Measurements from ENCODE around the gene ZNF581.

Gene ZNF581

DNA sequence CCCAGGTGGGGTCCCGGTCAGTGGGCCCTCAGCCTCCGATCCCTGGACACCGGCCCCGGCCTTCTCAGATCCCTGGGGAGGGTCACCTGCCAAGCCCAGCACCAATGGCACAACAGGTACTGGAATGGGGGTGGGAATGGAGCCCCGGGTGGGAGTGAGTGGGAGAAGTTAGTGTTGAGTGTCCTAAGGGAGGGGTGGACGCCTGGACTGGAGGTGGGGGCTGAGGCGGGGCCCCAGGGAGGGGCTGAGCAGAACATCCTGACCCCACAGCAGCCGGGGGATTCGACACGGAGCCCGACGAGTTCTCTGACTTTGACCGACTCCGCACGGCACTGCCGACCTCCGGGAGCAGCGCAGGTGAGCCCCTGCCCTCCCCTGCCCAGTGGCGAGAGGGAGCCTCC is 49.2 kb downstream of the ZNF581 start:
- TF ChIP-seq, protein P1, sequence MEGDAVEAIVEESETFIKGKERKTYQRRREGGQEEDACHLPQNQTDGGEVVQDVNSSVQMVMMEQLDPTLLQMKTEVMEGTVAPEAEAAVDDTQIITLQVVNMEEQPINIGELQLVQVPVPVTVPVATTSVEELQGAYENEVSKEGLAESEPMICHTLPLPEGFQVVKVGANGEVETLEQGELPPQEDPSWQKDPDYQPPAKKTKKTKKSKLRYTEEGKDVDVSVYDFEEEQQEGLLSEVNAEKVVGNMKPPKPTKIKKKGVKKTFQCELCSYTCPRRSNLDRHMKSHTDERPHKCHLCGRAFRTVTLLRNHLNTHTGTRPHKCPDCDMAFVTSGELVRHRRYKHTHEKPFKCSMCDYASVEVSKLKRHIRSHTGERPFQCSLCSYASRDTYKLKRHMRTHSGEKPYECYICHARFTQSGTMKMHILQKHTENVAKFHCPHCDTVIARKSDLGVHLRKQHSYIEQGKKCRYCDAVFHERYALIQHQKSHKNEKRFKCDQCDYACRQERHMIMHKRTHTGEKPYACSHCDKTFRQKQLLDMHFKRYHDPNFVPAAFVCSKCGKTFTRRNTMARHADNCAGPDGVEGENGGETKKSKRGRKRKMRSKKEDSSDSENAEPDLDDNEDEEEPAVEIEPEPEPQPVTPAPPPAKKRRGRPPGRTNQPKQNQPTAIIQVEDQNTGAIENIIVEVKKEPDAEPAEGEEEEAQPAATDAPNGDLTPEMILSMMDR (IDR thresholded peaks at IDR 0.05; ENCODE audit: poor library complexity, severe bottlenecking): no peak
- peak; percentile 49 for DNase-seq (ENCODE audit: low spot score)
- no peaks in the 10 kb centered on the region for H3K27me3 ChIP-seq (ENCODE audit: insufficient read depth, poor library complexity, severe bottlenecking)
- H3K4me1 ChIP-seq (ENCODE audit: insufficient read depth, poor library complexity, severe bottlenecking): no peaks in the 10 kb centered on the region
- no peaks in the 10 kb centered on the region for H3K9me3 ChIP-seq (ENCODE audit: severe bottlenecking)
- peaks cover 17% of the 10 kb centered on the region for H3K36me3 ChIP-seq (ENCODE audit: low read depth)
- H3K27ac ChIP-seq (ENCODE audit: poor library complexity, severe bottlenecking): no peak overlapping the region
- ATAC-seq (ENCODE audit: low read depth): no peak
- H3K4me3 ChIP-seq (ENCODE audit: severe bottlenecking): no peak overlapping the region

DNA sequence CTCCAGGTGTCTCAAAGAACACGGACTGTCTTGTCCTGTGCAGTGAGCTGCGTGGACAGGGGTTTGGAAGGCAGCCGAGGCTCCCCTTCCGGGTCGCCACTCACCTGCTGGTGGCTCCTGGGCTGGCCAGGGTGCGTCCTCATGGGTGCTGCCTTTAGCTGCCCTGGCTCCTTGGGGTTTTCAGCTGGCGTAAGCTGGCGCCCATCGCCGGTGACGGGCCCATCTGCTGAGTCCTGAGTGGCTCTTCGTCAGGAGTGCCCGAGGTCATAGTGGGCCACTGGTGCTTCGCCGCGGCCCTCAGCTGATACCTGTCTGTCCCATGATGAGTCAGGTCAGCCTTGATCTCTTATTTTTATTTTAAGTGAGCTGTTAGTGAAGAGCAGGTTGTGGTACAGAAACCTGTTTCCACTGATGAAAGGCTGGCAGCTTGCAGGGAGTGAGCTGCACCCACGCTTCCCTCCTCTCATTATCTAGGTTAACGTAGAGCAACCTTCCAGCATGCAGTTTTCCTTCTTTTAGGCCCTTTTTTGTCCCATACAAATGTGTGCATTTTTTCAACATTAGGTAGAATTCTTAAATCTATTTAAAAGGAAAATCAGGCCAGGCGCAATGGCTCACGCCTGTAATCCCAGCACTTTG is 50.0 kb downstream of the ZNF581 start:
- no peaks in the 10 kb centered on the region for H3K9me3 ChIP-seq (ENCODE audit: severe bottlenecking)
- H3K27me3 ChIP-seq (ENCODE audit: insufficient read depth, poor library complexity, severe bottlenecking): no peaks in the 10 kb centered on the region
- H3K4me1 ChIP-seq (ENCODE audit: insufficient read depth, poor library complexity, severe bottlenecking): no peaks in the 10 kb centered on the region
- peaks cover 17% of the 10 kb centered on the region for H3K36me3 ChIP-seq (ENCODE audit: low read depth)
- TF ChIP-seq, protein P1 (IDR thresholded peaks at IDR 0.05; ENCODE audit: poor library complexity, severe bottlenecking): no peak
- no peak overlapping the region for H3K4me3 ChIP-seq (ENCODE audit: severe bottlenecking)
- ATAC-seq (ENCODE audit: low read depth) (no peak), DNase-seq (ENCODE audit: low spot score) (no peak)
- H3K27ac ChIP-seq (ENCODE audit: poor library complexity, severe bottlenecking): no peak overlapping the region

DNA sequence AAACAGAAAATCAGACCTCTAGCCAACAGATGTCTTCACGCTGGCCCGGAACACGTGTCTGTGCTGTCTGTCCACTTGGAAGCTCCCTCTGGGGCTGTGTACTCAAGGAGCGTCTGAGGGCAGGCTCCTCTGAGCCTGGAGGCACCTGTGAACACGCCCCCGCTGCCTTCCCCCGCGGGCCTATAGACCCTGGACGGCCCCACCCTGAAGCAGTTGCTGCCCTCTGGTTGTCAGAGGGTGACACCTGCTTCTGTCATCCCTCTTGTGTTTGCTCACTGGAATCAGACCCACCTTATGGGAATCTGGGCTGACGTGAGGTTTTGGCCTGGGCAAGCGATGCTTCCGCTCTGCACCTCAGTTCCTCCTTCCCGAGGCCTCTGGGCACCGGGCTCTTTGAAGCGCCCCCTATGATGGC is 50.8 kb downstream of the ZNF581 start:
- H3K9me3 ChIP-seq (ENCODE audit: severe bottlenecking): no peaks in the 10 kb centered on the region
- no peak overlapping the region for H3K27ac ChIP-seq (ENCODE audit: poor library complexity, severe bottlenecking)
- ATAC-seq (ENCODE audit: low read depth): no peak
- H3K27me3 ChIP-seq (ENCODE audit: insufficient read depth, poor library complexity, severe bottlenecking): no peaks in the 10 kb centered on the region
- DNase-seq (ENCODE audit: low spot score): no peak
- H3K36me3 ChIP-seq (ENCODE audit: low read depth): peaks cover 17% of the 10 kb centered on the region
- no peaks in the 10 kb centered on the region for H3K4me1 ChIP-seq (ENCODE audit: insufficient read depth, poor library complexity, severe bottlenecking)
- H3K4me3 ChIP-seq (ENCODE audit: severe bottlenecking): no peak overlapping the region
- TF ChIP-seq, protein P1 (IDR thresholded peaks at IDR 0.05; ENCODE audit: poor library complexity, severe bottlenecking): no peak

DNA sequence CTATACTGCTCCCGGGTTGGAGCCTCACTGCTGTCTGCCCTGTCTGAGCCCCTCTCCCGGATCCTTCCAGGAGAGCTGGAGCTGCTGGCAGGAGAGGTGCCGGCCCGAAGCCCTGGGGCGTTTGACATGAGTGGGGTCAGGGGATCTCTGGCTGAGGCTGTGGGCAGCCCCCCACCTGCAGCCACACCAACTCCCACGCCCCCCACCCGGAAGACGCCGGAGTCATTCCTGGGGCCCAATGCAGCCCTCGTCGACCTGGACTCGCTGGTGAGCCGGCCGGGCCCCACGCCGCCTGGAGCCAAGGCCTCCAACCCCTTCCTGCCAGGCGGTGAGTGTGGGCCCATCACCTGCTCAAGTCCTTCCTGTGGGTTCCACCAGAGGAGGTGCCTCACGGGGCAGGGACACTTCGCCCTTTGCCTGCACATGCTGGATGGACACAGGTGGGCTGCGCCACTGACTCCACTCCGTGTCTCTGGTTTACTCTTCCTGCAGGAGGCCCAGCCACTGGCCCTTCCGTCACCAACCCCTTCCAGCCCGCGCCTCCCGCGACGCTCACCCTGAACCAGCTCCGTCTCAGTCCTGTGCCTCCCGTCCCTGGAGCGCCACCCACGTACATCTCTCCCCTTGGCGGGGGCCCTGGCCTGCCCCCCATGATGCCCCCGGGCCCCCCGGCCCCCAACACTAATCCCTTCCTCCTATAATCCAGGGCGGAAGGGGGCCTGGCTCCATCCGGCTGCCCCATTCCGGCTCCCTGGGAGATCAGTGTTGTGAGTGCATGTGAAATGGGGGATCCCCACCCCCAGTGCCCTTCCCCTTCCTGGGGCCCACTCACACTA is 51.4 kb downstream of the ZNF581 start:
- TF ChIP-seq, protein P1 (IDR thresholded peaks at IDR 0.05; ENCODE audit: poor library complexity, severe bottlenecking): no peak
- DNase-seq (ENCODE audit: low spot score) (no peak), ATAC-seq (ENCODE audit: low read depth) (no peak)
- H3K4me1 ChIP-seq (ENCODE audit: insufficient read depth, poor library complexity, severe bottlenecking): no peaks in the 10 kb centered on the region
- H3K4me3 ChIP-seq (ENCODE audit: severe bottlenecking): no peak overlapping the region
- no peak overlapping the region for H3K27ac ChIP-seq (ENCODE audit: poor library complexity, severe bottlenecking)
- peaks cover 17% of the 10 kb centered on the region for H3K36me3 ChIP-seq (ENCODE audit: low read depth)
- H3K9me3 ChIP-seq (ENCODE audit: severe bottlenecking): no peaks in the 10 kb centered on the region
- H3K27me3 ChIP-seq (ENCODE audit: insufficient read depth, poor library complexity, severe bottlenecking): no peaks in the 10 kb centered on the region
